K562 (cell line): ENCODE data around the gene STRA8. TPM values are rescaled to one million over a fixed set of nuclear protein-coding genes. Genes with fewer than 3 reads are reported as not detected.

Experiments used
- ATAC-seq: fragments of 200-7000 bp; cut with Tn5 transposase; 3 replicates; pipeline ENCODE4 v1.9.1; 2020; ENCODE audit warnings: moderate library complexity
- BruUV-seq: library from RNA; stranded (reverse); fragments of 400-500 nt; replicated peaks from 2 replicates; lab custom pipeline; 2021; lab: Mats Ljungman, UMichigan
- CTCF ChIA-PET: fragments of 300-600 bp; formaldehyde crosslinking; extraction: SDS; loops from one replicate; lab custom pipeline; 2021; ENCODE audit warnings: low intra/inter-chr PET ratio; lab: Yijun Ruan, JAX
- POLR2A ChIA-PET: fragments of 300-600, 350-650 bp; sonication (Branson Sonifier 250); formaldehyde crosslinking; extraction: SDS; loops from one replicate; lab custom pipeline; 2021; ENCODE audit warnings: antibody characterized with exemption, inconsistent platforms; lab: Yijun Ruan, JAX
- DNase-seq, 4 experiments: peaks; one replicate each; pipeline versions ENCODE4 v3.0.0 to v3.0.0-alpha.2; 2011 to 2018; ENCODE audit warnings: low spot score in 3 of 4, mixed read lengths in 3 of 4; ENCODE audit errors: extremely low read depth in 1 of 4
- FAIRE-seq: peaks from 2 replicates; lab custom pipeline; 2011; peaks lifted over from hg19 to GRCh38; lab: Jason Lieb, UNC
- H2AFZ ChIP-seq: 2 replicates; pipeline ENCODE4 v1.6.0; 2011; ENCODE audit warnings: low read depth, low read length, control low read depth, inconsistent platforms
- H3K27ac ChIP-seq: fragments of 200-600 bp; 3 replicates; pipeline ENCODE4 v1.8.0; 2011; ENCODE audit warnings: low read depth, mild to moderate bottlenecking, control low read depth, inconsistent platforms, low read length, moderate library complexity, mixed read lengths; ENCODE audit errors: extremely low read depth
- H3K27me3 ChIP-seq, 2 experiments: fragments of 300-600 bp in 1 of 2; 2 replicates in 1 of 2; 3 replicates in 1 of 2; pipeline versions ENCODE4 v1.6.0 to v1.8.0; 2011; ENCODE audit warnings: inconsistent platforms in 2 of 2, low read length in 2 of 2, mild to moderate bottlenecking in 1 of 2, mixed read lengths in 1 of 2, moderate library complexity in 1 of 2; ENCODE audit not compliant: control insufficient read depth in 2 of 2, insufficient read depth in 2 of 2
- H3K36me3 ChIP-seq: fragments of 300-600 bp; 3 replicates; pipeline ENCODE4 v1.8.0; 2011; ENCODE audit warnings: mild to moderate bottlenecking, low read length, inconsistent platforms; ENCODE audit not compliant: control insufficient read depth, insufficient read depth
- H3K4me1 ChIP-seq, 2 experiments: fragments of 200-600 bp in 1 of 2; replicated peaks in 1 of 2; 2 replicates in 1 of 2; 3 replicates in 1 of 2; pipeline versions ENCODE4 v1.5.1 to v1.8.0; 2011; ENCODE audit warnings: inconsistent platforms in 2 of 2, low read length in 2 of 2, mild to moderate bottlenecking in 1 of 2, mixed read lengths in 1 of 2, moderate library complexity in 1 of 2; ENCODE audit not compliant: control insufficient read depth in 2 of 2, insufficient read depth in 2 of 2
- H3K4me2 ChIP-seq: 2 replicates; pipeline ENCODE4 v1.6.1; 2011; ENCODE audit warnings: low read length, control low read depth, inconsistent platforms, mixed read lengths; ENCODE audit not compliant: insufficient read depth
- H3K4me3 ChIP-seq: fragments of 200-600 bp; sonication (generic), shearing (Covaris generic); 2 replicates; pipeline ENCODE4 v1.5.1; 2016; ENCODE audit warnings: control low read depth, inconsistent platforms
- H3K79me2 ChIP-seq: fragments of 200-600 bp; 3 replicates; pipeline ENCODE4 v1.8.0; 2011; ENCODE audit warnings: low read length, inconsistent platforms; ENCODE audit not compliant: control insufficient read depth, insufficient read depth
- H3K9ac ChIP-seq, 2 experiments: 2 replicates each; pipeline versions ENCODE4 v1.6.0 to v1.6.1; 2011; ENCODE audit warnings: low read depth in 2 of 2, low read length in 2 of 2, control low read depth in 1 of 2, inconsistent platforms in 1 of 2, mild to moderate bottlenecking in 1 of 2, mixed read lengths in 1 of 2; ENCODE audit not compliant: insufficient read depth in 1 of 2
- H3K9me1 ChIP-seq: one replicate; pipeline ENCODE4 v1.6.0; 2011; ENCODE audit warnings: inconsistent platforms, mild to moderate bottlenecking, low read length, moderate library complexity; ENCODE audit not compliant: control insufficient read depth, insufficient read depth
- H3K9me3 ChIP-seq: replicated peaks from 2 replicates; pipeline ENCODE4 v1.5.1; 2011; ENCODE audit warnings: low read depth, low read length, inconsistent platforms; ENCODE audit not compliant: control insufficient read depth, insufficient read depth
- H4K20me1 ChIP-seq: replicated peaks from 2 replicates; pipeline ENCODE4 v1.6.1; 2011; ENCODE audit warnings: low read length, inconsistent platforms, mixed read lengths; ENCODE audit not compliant: control insufficient read depth, insufficient read depth
- C11orf30 ChIP-seq: fragments of 450-650 bp; IDR thresholded peaks from 2 replicates; pipeline ENCODE4 v1.6.1; 2016; ENCODE audit warnings: low read depth, mild to moderate bottlenecking
- EP400 ChIP-seq: fragments of 450-650 bp; IDR thresholded peaks from 2 replicates; pipeline ENCODE4 v1.6.1; 2017; ENCODE audit warnings: antibody characterized with exemption, mild to moderate bottlenecking, moderate library complexity
- FOXK1 ChIP-seq: sonication (generic); formaldehyde crosslinking; IDR thresholded peaks from 2 replicates; pipeline ENCODE4 v1.8.0; 2022; ENCODE audit warnings: missing genetic modification reagents, mild to moderate bottlenecking, borderline replicate concordance
- RAD21 ChIP-seq, 2 experiments: fragments of 250-450 bp in 1 of 2; fragments of 450-650 bp in 1 of 2; sonication (Bioruptor Pico) in 1 of 2; formaldehyde crosslinking in 1 of 2; IDR thresholded peaks in 1 of 2; conservative IDR thresholded peaks in 1 of 2; 2 replicates each; pipeline versions ENCODE4 v1.4.0 to v1.8.0; 2020 to 2022; ENCODE audit warnings: mild to moderate bottlenecking in 2 of 2, moderate library complexity in 1 of 2
- RCOR1 ChIP-seq, 2 experiments: IDR thresholded peaks; 2 replicates each; pipeline ENCODE4 v1.6.1; 2012; ENCODE audit warnings: low read depth in 2 of 2, low read length in 2 of 2, borderline replicate concordance in 1 of 2, improper control_type of control experiment in 1 of 2
- SETDB1 ChIP-seq: IDR thresholded peaks from one replicate; pipeline ENCODE4 v1.6.1; 2012; ENCODE audit warnings: low read length, control low read depth, inconsistent platforms
- SMC3 ChIP-seq: conservative IDR thresholded peaks from 2 replicates; pipeline ENCODE4 v1.6.1; 2011; ENCODE audit warnings: low read depth, low read length, improper control_type of control experiment; ENCODE audit not compliant: insufficient read depth
- ZNF696 ChIP-seq: fragments of 250-450 bp; sonication (Bioruptor Pico); conservative IDR thresholded peaks from 2 replicates; pipeline ENCODE4 v1.4.0; 2020; ENCODE audit warnings: mild to moderate bottlenecking, moderate library complexity
- WGBS: fragments of 100-300 bp; shearing (Covaris generic); methylation state at CpG from one replicate; pipeline ENCODE4 v1.1.6; 2016; ENCODE audit warnings: low coverage, mixed read lengths; ENCODE audit not compliant: insufficient coverage; ENCODE audit errors: missing lambda C conversion rate; 5-methylcytosine and 5-hydroxymethylcytosine counted together
- in situ Hi-C: fragments of 300-500 bp; cut with MboI; formaldehyde crosslinking; loops from 4 replicates; pipeline ENCODE4 v1.15.0; 2018; ENCODE audit warnings: inconsistent platforms, mixed read lengths
- intact Hi-C: fragments of 100-400 bp; cut with micrococcal nuclease; formaldehyde crosslinking; loops from 2 replicates; pipeline ENCODE4 v1.14.2; 2022
- polyA plus RNA-seq, 8 experiments: library from polyadenylated mRNA; depleted of rRNA in 4 of 8; stranded (reverse) in 5 of 8; unstranded in 3 of 8; fragments of >200 nt; fragmentation: Nextera tagmentation in 2 of 8; fragmentation: Illumina TruSeq in 1 of 8; extraction: Ambion mirVana in 2 of 8; extraction: Trizol in 1 of 8; gene quantifications; 2 replicates each; pipeline versions ENCODE4 v1.2.1 to v1.2.3, GENCODE V29; 2011 to 2014; ENCODE audit warnings: inconsistent platforms in 1 of 8, missing spikeins in 1 of 8
- total RNA-seq, 7 experiments: library from RNA; depleted of rRNA in 6 of 7; stranded (reverse); fragments of >200 nt in 6 of 7; fragmentation: Illumina TruSeq in 2 of 7; extraction: Trizol in 2 of 7; gene quantifications; 2 replicates each; pipeline versions ENCODE4 v1.2.1 to v1.2.3, GENCODE V29; 2011 to 2021; ENCODE audit warnings: low replicate concordance in 1 of 7
- TF ChIP-seq, protein P1 (sequence below), 3 experiments: IDR thresholded peaks in 2 of 3; conservative IDR thresholded peaks in 1 of 3; 2 replicates each; pipeline ENCODE4 v1.5.1; 2011 to 2012; ENCODE audit warnings: low read length in 3 of 3, mild to moderate bottlenecking in 3 of 3, control low read depth in 2 of 3, improper control_type of control experiment in 1 of 3, inconsistent platforms in 1 of 3, low read depth in 1 of 3, mixed read lengths in 1 of 3, moderate library complexity in 1 of 3; ENCODE audit not compliant: insufficient read depth in 2 of 3
- TF ChIP-seq, protein P2 (sequence below): IDR thresholded peaks from 2 replicates; pipeline ENCODE4 v1.6.1; 2012; ENCODE audit warnings: low read depth, low read length, improper control_type of control experiment, borderline replicate concordance
- TF ChIP-seq, protein P3 (sequence below): sonication (generic); formaldehyde crosslinking; IDR thresholded peaks from 2 replicates; pipeline ENCODE4 v1.8.1; 2022; ENCODE audit warnings: missing genetic modification reagents

STRA8 gene
- total and polyA plus RNA-seq, 9 of the 15 experiments (the other 6 are each of a cell fraction or from before 2014, with no cell fraction given), result not detected

DNA sequence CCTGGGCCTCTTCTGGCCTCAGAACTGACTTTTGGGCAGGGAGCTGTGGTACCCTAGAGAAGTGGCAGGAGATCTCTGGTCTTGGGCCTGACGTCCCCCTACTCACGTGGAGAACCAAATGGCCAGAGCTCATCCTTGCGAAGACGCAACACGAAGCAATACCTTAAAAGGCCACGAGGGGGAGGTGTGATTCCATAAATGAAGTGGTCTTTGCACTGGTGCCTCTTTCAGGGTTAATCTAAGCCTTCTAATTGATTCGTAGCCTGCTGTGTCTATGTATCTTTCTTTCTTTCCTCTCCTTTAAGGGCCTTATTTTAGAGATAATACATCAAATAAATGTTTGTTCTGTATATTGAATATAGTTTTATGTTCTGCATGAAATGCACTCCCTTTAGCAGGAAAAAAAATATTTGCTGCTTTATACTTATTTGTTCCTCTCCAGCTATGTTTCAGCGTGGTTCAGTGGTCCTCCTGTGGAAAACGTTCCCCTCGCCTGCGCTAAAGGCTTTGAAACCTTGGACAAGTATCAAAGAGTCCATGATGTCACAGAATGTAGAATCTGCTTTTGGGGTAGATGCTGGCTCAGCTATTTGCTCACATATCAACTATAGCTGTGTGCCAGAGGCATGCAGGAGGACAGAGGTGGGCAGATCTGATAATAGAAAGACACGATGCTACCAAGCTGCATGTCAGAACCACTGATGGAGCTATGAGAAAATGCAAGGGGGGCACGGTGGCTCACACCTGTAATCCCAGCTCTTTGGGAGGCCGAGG, 41.0 kb downstream of the STRA8 start:
- DNase-seq (peak; percentile 77 to 88 (median 83)), FAIRE-seq (peak; percentile 96), ATAC-seq (peak; percentile 95)
- BruUV-seq, result no TSS peak
- Histone ChIP-seq H3K4me3 (no peak overlapping the region), H3K4me1 (peaks cover 0 to 4% of the 10 kb centered on the region in 2 experiments; a peak in 1 of 5 replicates), H3K27me3 (peaks cover 22 to 40% of the 10 kb centered on the region in 2 experiments), H4K20me1 (no peaks in the 10 kb centered on the region), H3K9ac (no peak overlapping the region), H2AFZ (no peak overlapping the region; the same call in 1 of the 2 replicates), H3K79me2 (no peaks in the 10 kb centered on the region), H3K9me1 (no peaks in the 10 kb centered on the region), H3K4me2 (no peak overlapping the region), H3K36me3 (no peaks in the 10 kb centered on the region), H3K9me3 (no peaks in the 10 kb centered on the region), H3K27ac (no peak overlapping the region)
- intact Hi-C loops (loop anchor here (10.0 kb wide), 1 partner anchor 1600 kb away; no protein-coding TSS in a partner anchor), in situ Hi-C loops (loop anchor here (10.0 kb wide), 1 partner anchor 730 kb away; no protein-coding TSS in a partner anchor)
- POLR2A ChIA-PET, result interaction anchor here (0.6 to 1.6 kb wide), 8 partner anchors 11 to 1574 kb away, joined by 3 to 5 read pairs (median 3); no protein-coding TSS in a partner anchor
- CTCF ChIA-PET, result interaction anchor here (0.7 to 1.6 kb wide), 4 partner anchors 15 to 284 kb away, joined by 3 to 7 read pairs (median 3); no protein-coding TSS in a partner anchor
- 2% methylated on average over 14 of the region's 14 CpGs for WGBS
- peak; percentile 86 for TF ChIP-seq SMC3
- no peak for TF ChIP-seq EP400
- no peak for TF ChIP-seq SETDB1
- peak; percentile 60; the same call in 1 of the 2 replicates for TF ChIP-seq C11orf30
- TF ChIP-seq, protein P1, sequence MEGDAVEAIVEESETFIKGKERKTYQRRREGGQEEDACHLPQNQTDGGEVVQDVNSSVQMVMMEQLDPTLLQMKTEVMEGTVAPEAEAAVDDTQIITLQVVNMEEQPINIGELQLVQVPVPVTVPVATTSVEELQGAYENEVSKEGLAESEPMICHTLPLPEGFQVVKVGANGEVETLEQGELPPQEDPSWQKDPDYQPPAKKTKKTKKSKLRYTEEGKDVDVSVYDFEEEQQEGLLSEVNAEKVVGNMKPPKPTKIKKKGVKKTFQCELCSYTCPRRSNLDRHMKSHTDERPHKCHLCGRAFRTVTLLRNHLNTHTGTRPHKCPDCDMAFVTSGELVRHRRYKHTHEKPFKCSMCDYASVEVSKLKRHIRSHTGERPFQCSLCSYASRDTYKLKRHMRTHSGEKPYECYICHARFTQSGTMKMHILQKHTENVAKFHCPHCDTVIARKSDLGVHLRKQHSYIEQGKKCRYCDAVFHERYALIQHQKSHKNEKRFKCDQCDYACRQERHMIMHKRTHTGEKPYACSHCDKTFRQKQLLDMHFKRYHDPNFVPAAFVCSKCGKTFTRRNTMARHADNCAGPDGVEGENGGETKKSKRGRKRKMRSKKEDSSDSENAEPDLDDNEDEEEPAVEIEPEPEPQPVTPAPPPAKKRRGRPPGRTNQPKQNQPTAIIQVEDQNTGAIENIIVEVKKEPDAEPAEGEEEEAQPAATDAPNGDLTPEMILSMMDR (IDR thresholded peaks at IDR 0.05 in 2 of 3, conservative IDR thresholded peaks at IDR 0.05 in 1 of 3; ENCODE audit: insufficient read depth in 2 of 3, low read depth in 1 of 3, low read length in 3 of 3), result peak; percentile 80 to 96 (median 94)
- TF ChIP-seq, protein P2, sequence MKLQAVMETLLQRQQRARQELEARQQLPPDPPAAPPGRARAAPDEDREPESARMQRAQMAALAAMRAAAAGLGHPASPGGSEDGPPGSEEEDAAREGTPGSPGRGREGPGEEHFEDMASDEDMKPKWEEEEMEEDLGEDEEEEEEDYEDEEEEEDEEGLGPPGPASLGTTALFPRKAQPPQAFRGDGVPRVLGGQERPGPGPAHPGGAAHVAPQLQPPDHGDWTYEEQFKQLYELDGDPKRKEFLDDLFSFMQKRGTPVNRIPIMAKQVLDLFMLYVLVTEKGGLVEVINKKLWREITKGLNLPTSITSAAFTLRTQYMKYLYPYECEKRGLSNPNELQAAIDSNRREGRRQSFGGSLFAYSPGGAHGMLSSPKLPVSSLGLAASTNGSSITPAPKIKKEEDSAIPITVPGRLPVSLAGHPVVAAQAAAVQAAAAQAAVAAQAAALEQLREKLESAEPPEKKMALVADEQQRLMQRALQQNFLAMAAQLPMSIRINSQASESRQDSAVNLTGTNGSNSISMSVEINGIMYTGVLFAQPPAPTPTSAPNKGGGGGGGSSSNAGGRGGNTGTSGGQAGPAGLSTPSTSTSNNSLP, result 0 out of 2 replicates have a peak, but pooled peaks have one; percentile 21
- TF ChIP-seq, protein P3, sequence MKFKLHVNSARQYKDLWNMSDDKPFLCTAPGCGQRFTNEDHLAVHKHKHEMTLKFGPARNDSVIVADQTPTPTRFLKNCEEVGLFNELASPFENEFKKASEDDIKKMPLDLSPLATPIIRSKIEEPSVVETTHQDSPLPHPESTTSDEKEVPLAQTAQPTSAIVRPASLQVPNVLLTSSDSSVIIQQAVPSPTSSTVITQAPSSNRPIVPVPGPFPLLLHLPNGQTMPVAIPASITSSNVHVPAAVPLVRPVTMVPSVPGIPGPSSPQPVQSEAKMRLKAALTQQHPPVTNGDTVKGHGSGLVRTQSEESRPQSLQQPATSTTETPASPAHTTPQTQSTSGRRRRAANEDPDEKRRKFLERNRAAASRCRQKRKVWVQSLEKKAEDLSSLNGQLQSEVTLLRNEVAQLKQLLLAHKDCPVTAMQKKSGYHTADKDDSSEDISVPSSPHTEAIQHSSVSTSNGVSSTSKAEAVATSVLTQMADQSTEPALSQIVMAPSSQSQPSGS (CRISPR knock-in tag), result no peak
- TF ChIP-seq ZNF696 (CRISPR knock-in tag), result no peak
- 0 out of 2 replicates have a peak, but pooled peaks have one; percentile 42 for TF ChIP-seq FOXK1 (CRISPR knock-in tag)
- 0 out of 4 replicates have a peak, but pooled peaks of 1 of the 2 experiments have one; percentile 32 for TF ChIP-seq RCOR1 (IDR thresholded peaks at IDR 0.05; ENCODE audit: borderline replicate concordance in 1 of 2, low read depth in 2 of 2, low read length in 2 of 2)
- TF ChIP-seq RAD21 (CRISPR knock-in tag; conservative IDR thresholded peaks at IDR 0.05 in 1 of 2, IDR thresholded peaks at IDR 0.05 in 1 of 2), result peak; percentile 81 to 92
